HS-27A (cell line): Measurements from ENCODE around the gene TCF7L1.
"Not testable (repeated sequence)": the region's sequence is repeated elsewhere in the genome, so short reads cannot be mapped to it uniquely, and the experiment has no call there.

Experiments used
- DNase-seq: peaks from one replicate; pipeline ENCODE4 v3.0.0-alpha.2; 2012; ENCODE audit warnings: low read depth, missing footprints

The TCF7L1 gene

GRCh38 chr2:85132834-85133637 lies at the start of gene TCF7L1:
Gene TCF7L1 (plus strand): TSS chr2:85133392. CDS start chr2:85133685, 293 bp downstream.
- DNase-seq, result peak; percentile 41

GRCh38 chr2:85085563-85085962 lies 47.6 kb upstream of the TCF7L1 start:
- no peak for DNase-seq

- no peak for DNase-seq
Measured at GRCh38 chr2:85087541-85087940, 45.7 kb upstream of the TCF7L1 start.

GRCh38 chr2:85088921-85089320 lies 44.3 kb upstream of the TCF7L1 start:
- no peak for DNase-seq

GRCh38 chr2:85089585-85089984 lies 43.6 kb upstream of the TCF7L1 start:
- no peak for DNase-seq

- DNase-seq, result no peak
Measured at GRCh38 chr2:85091838-85092237, 41.4 kb upstream of the TCF7L1 start.

- DNase-seq, result no peak
Measured at GRCh38 chr2:85095094-85095493, 38.1 kb upstream of the TCF7L1 start.

GRCh38 chr2:85096616-85097015 lies 36.6 kb upstream of the TCF7L1 start:
- DNase-seq, result no peak

GRCh38 chr2:85104228-85104627 lies 29.0 kb upstream of the TCF7L1 start:
- DNase-seq, result no peak

GRCh38 chr2:85106489-85107180 lies 26.6 kb upstream of the TCF7L1 start:
- DNase-seq, result peak; percentile 91

GRCh38 chr2:85110991-85111560 lies 22.1 kb upstream of the TCF7L1 start:
- peak; percentile 42 for DNase-seq

GRCh38 chr2:85111819-85112281 lies 21.3 kb upstream of the TCF7L1 start:
- DNase-seq, result no peak

- no peak for DNase-seq
Measured at GRCh38 chr2:85112906-85113625, 20.1 kb upstream of the TCF7L1 start.

- DNase-seq, result no peak
Measured at GRCh38 chr2:85114586-85115330, 18.4 kb upstream of the TCF7L1 start.

- DNase-seq, result no peak
Measured at GRCh38 chr2:85116207-85116606, 17.0 kb upstream of the TCF7L1 start.

GRCh38 chr2:85119900-85120299 lies 13.3 kb upstream of the TCF7L1 start:
- DNase-seq, result no peak

GRCh38 chr2:85120363-85120762 lies 12.8 kb upstream of the TCF7L1 start:
- no peak for DNase-seq

GRCh38 chr2:85126462-85126861 lies 6.7 kb upstream of the TCF7L1 start:
- not testable (repeated sequence) for DNase-seq

GRCh38 chr2:85129861-85130260 lies 3.3 kb upstream of the TCF7L1 start:
- DNase-seq, result no peak

- DNase-seq, result no peak
Measured at GRCh38 chr2:85130407-85130806, 2.8 kb upstream of the TCF7L1 start.

- no peak for DNase-seq
Measured at GRCh38 chr2:85131116-85131515, 2.1 kb upstream of the TCF7L1 start.

GRCh38 chr2:85132397-85132796 lies 795 bp upstream of the TCF7L1 start:
- DNase-seq, result no peak
